ENCODE results near the gene STRBP. TPM values are rescaled to one million over a fixed set of nuclear protein-coding genes. Genes with fewer than 3 reads are reported as not detected.

STRBP gene
- total RNA-seq, 1 donor from 2014 or later, result 87.3 TPM

- Mint-ChIP-seq H3K27me3 (no peaks in the 10 kb centered on the region), H3K4me1 (ENCODE audit: low read depth) (peaks cover 37% of the 10 kb centered on the region), H3K4me3 (ENCODE audit: low read depth) (peak overlapping the region; percentile 73), H3K27ac (peak overlapping the region; percentile 80), H3K9me3 (ENCODE audit: low read depth) (no peaks in the 10 kb centered on the region), H3K36me3 (ENCODE audit: insufficient read depth) (no peaks in the 10 kb centered on the region)
- TF ChIP-seq CTCF (IDR thresholded peaks at IDR 0.05; ENCODE audit: unreplicated experiment), result no peak
- no peak for DNase-seq (ENCODE audit: low spot score, unreplicated experiment)
Observed at GRCh38 chr9:123266655-123267399, 1.6 kb downstream of the STRBP start.

- Mint-ChIP-seq H3K36me3 (ENCODE audit: insufficient read depth) (no peaks in the 10 kb centered on the region), H3K4me1 (ENCODE audit: low read depth) (peaks cover 47% of the 10 kb centered on the region), H3K27ac (no peak overlapping the region), H3K4me3 (ENCODE audit: low read depth) (no peak overlapping the region), H3K27me3 (no peaks in the 10 kb centered on the region), H3K9me3 (ENCODE audit: low read depth) (no peaks in the 10 kb centered on the region)
- DNase-seq (ENCODE audit: low spot score, unreplicated experiment), result no peak
- TF ChIP-seq CTCF (IDR thresholded peaks at IDR 0.05; ENCODE audit: unreplicated experiment), result no peak
Observed at GRCh38 chr9:123265833-123266232, 2.6 kb downstream of the STRBP start.

GRCh38 chr9:123263227-123263626 lies 5.2 kb downstream of the STRBP start:
- Mint-ChIP-seq H3K4me1 (ENCODE audit: low read depth) (peaks cover 55% of the 10 kb centered on the region), H3K9me3 (ENCODE audit: low read depth) (no peaks in the 10 kb centered on the region), H3K27me3 (no peaks in the 10 kb centered on the region), H3K36me3 (ENCODE audit: insufficient read depth) (no peaks in the 10 kb centered on the region), H3K4me3 (ENCODE audit: low read depth) (no peak overlapping the region), H3K27ac (no peak overlapping the region)
- no peak for DNase-seq (ENCODE audit: low spot score, unreplicated experiment)
- TF ChIP-seq CTCF (IDR thresholded peaks at IDR 0.05; ENCODE audit: unreplicated experiment), result no peak

- TF ChIP-seq CTCF (IDR thresholded peaks at IDR 0.05; ENCODE audit: unreplicated experiment), result no peak
- Mint-ChIP-seq H3K4me3 (ENCODE audit: low read depth) (no peak overlapping the region), H3K27ac (no peak overlapping the region), H3K36me3 (ENCODE audit: insufficient read depth) (peaks cover 2% of the 10 kb centered on the region), H3K27me3 (no peaks in the 10 kb centered on the region), H3K9me3 (ENCODE audit: low read depth) (no peaks in the 10 kb centered on the region), H3K4me1 (ENCODE audit: low read depth) (peaks cover 55% of the 10 kb centered on the region)
- no peak for DNase-seq (ENCODE audit: low spot score, unreplicated experiment)
Observed at GRCh38 chr9:123262338-123262737, 6.0 kb downstream of the STRBP start.

- no peak overlapping the region for H3K27ac Mint-ChIP-seq
- peaks cover 45% of the 10 kb centered on the region for H3K4me1 Mint-ChIP-seq (ENCODE audit: low read depth)
- peaks cover 2% of the 10 kb centered on the region for H3K36me3 Mint-ChIP-seq (ENCODE audit: insufficient read depth)
- no peak overlapping the region for H3K4me3 Mint-ChIP-seq (ENCODE audit: low read depth)
- DNase-seq (ENCODE audit: low spot score, unreplicated experiment), result no peak
- no peaks in the 10 kb centered on the region for H3K27me3 Mint-ChIP-seq
- H3K9me3 Mint-ChIP-seq (ENCODE audit: low read depth), result no peaks in the 10 kb centered on the region
- no peak for TF ChIP-seq CTCF (IDR thresholded peaks at IDR 0.05; ENCODE audit: unreplicated experiment)
Observed at GRCh38 chr9:123261006-123261677, 7.2 kb downstream of the STRBP start.
